LNCaP clone FGC (cell line): Measurements from ENCODE around the gene ADARB2.
A peak's percentile ranks its signal among the peaks of the same experiment; 100 is the strongest.
"Not testable (repeated sequence)": the region's sequence is repeated elsewhere in the genome, so short reads cannot be mapped to it uniquely, and the experiment has no call there.

ENCODE experiments used
- DNase-seq: peaks from one replicate; pipeline ENCODE4 v3.0.0-alpha.2; 2011; ENCODE audit warnings: low read depth
- H3K4me3 ChIP-seq: 2 replicates; pipeline ENCODE4 v1.5.1; 2011; ENCODE audit warnings: mild to moderate bottlenecking, low read depth, low read length, control low read depth
- CTCF ChIP-seq: IDR thresholded peaks from 2 replicates; pipeline ENCODE4 v1.5.1; 2012; ENCODE audit warnings: mild to moderate bottlenecking; ENCODE audit not compliant: control insufficient read depth, insufficient read depth; ENCODE audit errors: extremely low read depth

Gene ADARB2

DNA sequence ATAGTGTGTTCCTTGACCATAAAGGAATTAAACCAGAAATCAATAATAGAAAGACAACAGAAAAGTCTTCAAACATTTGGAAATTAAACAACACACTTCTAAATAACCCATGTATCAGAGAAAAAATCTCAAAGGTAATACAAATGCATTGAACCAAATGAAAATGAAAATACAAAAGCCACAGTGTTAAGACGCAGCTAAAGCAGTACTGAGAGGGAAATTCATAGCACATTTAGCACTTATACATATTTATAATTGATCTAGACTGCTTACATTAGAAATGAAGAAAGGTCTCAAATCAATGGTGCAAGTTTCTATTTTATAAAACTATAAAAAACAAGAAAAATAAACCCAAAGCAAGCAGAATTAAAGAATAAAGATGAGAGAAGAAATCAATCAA, 306.1 kb downstream of the ADARB2 start:
- no peak overlapping the region for H3K4me3 ChIP-seq
- TF ChIP-seq CTCF, result no peak
- DNase-seq, result no peak

- DNase-seq, result peak; percentile 98
- H3K4me3 ChIP-seq, result not testable (repeated sequence)
Measured at GRCh38 chr10:1427521-1428186, 309.7 kb downstream of the ADARB2 start.

DNA sequence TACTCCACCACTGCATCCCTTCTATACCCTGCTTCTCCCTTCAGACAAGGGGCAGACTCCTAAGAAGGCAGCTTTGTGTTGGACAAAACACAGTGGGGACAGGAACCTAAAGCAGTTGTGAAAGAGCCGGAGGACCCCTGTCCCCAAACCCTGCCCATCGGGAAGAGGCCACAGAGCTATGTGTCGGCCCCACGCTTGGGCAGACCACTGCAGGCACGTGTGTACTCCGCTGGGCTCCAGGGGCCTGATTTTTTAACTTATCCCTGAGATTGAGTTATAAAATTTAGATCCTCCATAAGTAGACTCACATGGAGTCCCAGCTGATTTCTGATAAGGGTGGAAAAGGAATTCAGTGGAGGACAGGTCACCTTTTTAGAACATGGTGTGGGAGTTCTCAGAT, 310.5 kb downstream of the ADARB2 start:
- no peak overlapping the region for H3K4me3 ChIP-seq
- DNase-seq, result no peak
- TF ChIP-seq CTCF, result no peak

DNA sequence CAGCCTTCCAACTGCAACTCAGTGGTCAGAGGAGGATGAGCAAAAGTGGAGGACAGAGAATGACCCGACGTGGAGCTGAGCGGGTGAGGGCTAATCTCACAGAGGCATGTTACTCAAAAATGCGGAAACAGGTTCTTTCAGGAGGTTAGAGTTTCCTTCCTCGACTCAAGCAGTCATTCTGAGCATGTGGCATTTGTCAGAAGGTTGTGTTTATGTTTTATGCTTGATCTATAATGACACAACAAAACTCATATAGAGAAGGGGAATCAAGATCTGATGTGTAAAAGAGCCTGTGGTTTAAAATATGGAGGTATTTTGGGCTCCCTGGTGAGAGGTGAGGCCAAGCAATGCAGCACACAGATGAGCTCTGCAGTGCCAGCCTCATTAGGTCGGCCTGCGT, 311.4 kb downstream of the ADARB2 start:
- no peak for DNase-seq
- no peak for TF ChIP-seq CTCF
- no peak overlapping the region for H3K4me3 ChIP-seq

- no peak overlapping the region for H3K4me3 ChIP-seq
- DNase-seq, result no peak
- no peak for TF ChIP-seq CTCF
Measured at GRCh38 chr10:1424648-1425047, 312.7 kb downstream of the ADARB2 start.

GRCh38 chr10:1423676-1424253, 313.6 kb downstream of the ADARB2 start:
- TF ChIP-seq CTCF, result no peak
- no peak overlapping the region for H3K4me3 ChIP-seq
- DNase-seq, result no peak

GRCh38 chr10:1422275-1422674, 315.1 kb downstream of the ADARB2 start:
- H3K4me3 ChIP-seq, result no peak overlapping the region
- DNase-seq, result no peak
- TF ChIP-seq CTCF, result no peak
